Esophagus muscularis mucosa (tissue), 4 donors: ENCODE data around the gene NOMO2. TPM values are rescaled to one million over a fixed set of nuclear protein-coding genes. Genes with fewer than 3 reads are reported as not detected.
"Not testable (repeated sequence)": the region's sequence is repeated elsewhere in the genome, so short reads cannot be mapped to it uniquely, and the experiment has no call there.

ENCODE experiments used
- DNase-seq: peaks from one replicate; pipeline ENCODE4 v3.0.0-alpha.2; 2017; ENCODE audit errors: extremely low spot score
- H3K27ac ChIP-seq, 4 donors: fragments of 200-600 bp; sonication (generic); replicated peaks in 1 of 4; 1 replicate in 3 of 4; 2 replicates in 1 of 4; pipeline ENCODE4 v1.5.1; 2016 to 2019; ENCODE audit warnings: mild to moderate bottlenecking in 1 of 4
- H3K27me3 ChIP-seq, 4 donors: fragments of 200-600 bp; sonication (generic); one replicate each; pipeline versions ENCODE4 v1.5.1 to v1.6.0; 2016 to 2019
- H3K36me3 ChIP-seq, 4 donors: fragments of 200-600 bp; sonication (generic); one replicate each; pipeline ENCODE4 v1.5.1; 2016 to 2019
- H3K4me1 ChIP-seq, 4 donors: fragments of 200-600 bp; sonication (generic); one replicate each; pipeline ENCODE4 v1.5.1; 2016 to 2019
- H3K4me3 ChIP-seq, 4 donors: fragments of 200-600 bp; sonication (generic); 1 replicate in 2 of 4; 2 replicates in 2 of 4; pipeline ENCODE4 v1.5.1; 2016 to 2019; ENCODE audit warnings: mild to moderate bottlenecking in 4 of 4, moderate library complexity in 1 of 4
- H3K9me3 ChIP-seq, 4 donors: fragments of 200-600 bp; sonication (generic); 1 replicate in 3 of 4; 2 replicates in 1 of 4; pipeline ENCODE4 v1.5.1; 2016 to 2019
- WGBS: methylation state at CpG from one replicate; pipeline ENCODE4 v1.1.5; 2018; 5-methylcytosine and 5-hydroxymethylcytosine counted together
- intact Hi-C: fragments of 100-400 bp; cut with DNase I; formaldehyde crosslinking; loops from one replicate; pipeline ENCODE4 v1.15.1; 2023
- total RNA-seq, 4 donors: library from RNA; depleted of rRNA; stranded (reverse); fragments of >200 nt; gene quantifications; one replicate each; pipeline versions ENCODE4 v1.1.0 to v1.2.1, GENCODE V29; 2016

The NOMO2 gene
- total RNA-seq, 4 donors from 2014 or later = 50.4 to 91.6 (median 65.1) TPM

DNA sequence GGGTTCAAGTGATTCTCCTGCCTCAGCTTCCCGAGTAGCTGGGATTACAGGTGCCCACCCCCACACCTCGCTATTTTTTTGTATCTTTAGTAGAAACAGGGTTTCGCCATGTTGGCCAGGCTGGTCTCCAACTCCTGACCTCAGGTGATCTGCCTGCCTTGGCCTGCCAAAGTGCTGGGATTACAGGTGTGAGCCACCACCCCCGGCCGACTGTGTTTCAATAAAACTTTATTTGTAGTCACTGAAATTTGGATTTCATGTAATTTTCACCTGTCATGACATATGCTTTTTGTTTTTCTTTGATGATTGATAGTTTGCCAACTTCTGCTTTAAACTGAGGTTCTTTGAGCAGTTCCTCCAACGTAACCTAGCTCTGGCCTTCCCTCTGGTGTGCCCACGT is 12.0 kb upstream of the NOMO2 start:
- intact Hi-C loops, H3K27me3 ChIP-seq, H3K4me3 ChIP-seq, H3K27ac ChIP-seq, DNase-seq, H3K9me3 ChIP-seq, H3K36me3 ChIP-seq, H3K4me1 ChIP-seq: not testable (repeated sequence)
- WGBS = no CpG with 5 or more reads among the region's 7 CpGs

DNA sequence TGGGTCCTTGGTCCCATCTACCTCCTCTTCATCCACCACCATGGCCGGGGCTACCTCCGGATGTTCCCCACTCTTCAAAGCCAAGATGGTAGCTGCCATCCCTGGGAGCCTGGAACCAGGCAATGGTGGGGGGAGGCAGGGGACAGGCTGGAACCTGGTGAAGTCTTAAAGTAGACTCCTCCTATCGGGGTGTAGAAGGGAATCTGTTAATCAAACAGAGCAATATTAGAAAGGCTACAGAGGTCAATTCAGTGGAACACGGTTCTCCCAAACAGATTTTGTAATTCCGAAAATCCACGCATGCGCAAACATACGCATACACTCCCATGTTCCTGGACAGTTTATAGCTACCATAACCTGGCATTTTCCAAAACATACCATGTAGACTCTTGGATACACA is 11.1 kb upstream of the NOMO2 start:
- WGBS = 89% methylated on average over 5 of the region's 8 CpGs
- H3K36me3 ChIP-seq, H3K4me3 ChIP-seq, H3K27me3 ChIP-seq, H3K9me3 ChIP-seq, DNase-seq, H3K27ac ChIP-seq, intact Hi-C loops, H3K4me1 ChIP-seq: not testable (repeated sequence)

DNA sequence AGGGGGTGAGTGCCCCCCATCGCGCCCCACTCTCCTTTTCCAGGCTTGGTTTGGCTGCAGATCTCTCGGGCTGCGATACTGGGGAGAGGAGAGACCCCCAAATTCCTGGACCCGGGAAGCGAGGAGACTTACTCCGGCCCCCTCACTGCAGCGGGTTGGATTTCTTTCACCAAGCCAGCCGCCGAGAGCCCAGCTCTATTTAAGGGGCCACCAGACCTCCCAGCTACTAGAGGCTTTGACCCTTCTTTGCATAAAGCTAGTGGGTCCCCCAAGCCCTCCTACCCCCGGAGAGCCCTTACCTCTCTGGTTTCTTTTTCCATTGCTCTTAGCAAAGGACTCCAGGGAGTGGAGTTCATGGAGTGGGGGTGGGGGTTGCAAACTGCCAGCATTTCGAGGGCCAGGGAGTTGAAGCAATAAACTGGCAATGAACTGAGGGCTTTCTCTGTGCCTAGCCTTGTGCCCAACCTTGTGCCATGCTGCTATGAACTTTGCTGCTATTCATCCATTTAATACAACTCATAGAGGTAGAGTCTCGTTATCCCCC is 9.5 kb upstream of the NOMO2 start:
- H3K4me1 ChIP-seq, H3K36me3 ChIP-seq, H3K9me3 ChIP-seq, H3K27ac ChIP-seq, intact Hi-C loops, DNase-seq, H3K27me3 ChIP-seq: not testable (repeated sequence)
- WGBS = 0% methylated on average over 3 of the region's 13 CpGs
- peak overlapping the region in 3 of 4 donors; percentile 24 to 32 (median 25) for H3K4me3 ChIP-seq

DNA sequence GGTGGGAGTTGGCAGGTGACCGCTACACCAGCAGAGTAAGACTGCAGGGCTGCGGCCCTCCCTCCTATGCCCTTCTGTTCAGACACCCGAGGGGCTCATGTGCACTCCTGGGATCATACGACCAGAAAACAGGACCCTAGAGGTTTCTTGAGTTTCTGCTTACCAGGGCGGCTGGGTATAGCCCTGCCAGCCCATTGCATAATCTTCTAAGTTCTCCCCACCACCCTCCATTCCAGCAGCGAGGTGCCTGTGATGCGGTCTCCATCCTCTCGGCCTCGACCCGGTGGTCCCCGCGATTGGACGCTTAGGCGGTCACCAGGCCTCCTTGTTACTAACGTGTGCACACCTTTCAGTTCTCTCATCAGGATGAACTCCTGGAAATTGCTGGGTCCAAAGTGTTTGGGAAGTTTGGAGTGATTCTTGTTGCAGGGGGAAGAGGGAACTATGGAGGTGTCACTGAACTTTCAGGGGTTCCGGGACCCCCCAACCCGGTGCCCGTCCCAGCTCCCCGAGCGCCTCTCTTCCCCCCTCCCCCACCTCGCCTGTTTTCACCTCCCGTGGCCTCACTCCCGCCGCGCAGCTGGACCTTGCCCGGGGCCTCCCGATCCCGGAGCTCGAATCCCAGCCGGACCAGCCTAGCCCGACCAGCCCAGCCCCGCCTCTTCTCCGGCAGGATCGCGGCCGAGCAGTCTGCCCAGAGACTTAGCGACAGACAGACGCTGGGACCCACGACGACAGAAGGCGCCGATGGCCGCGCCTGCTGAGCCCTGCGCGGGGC is 8.8 kb upstream of the NOMO2 start:
- DNase-seq, intact Hi-C loops, H3K27ac ChIP-seq, H3K4me1 ChIP-seq, H3K9me3 ChIP-seq, H3K27me3 ChIP-seq, H3K36me3 ChIP-seq: not testable (repeated sequence)
- peak overlapping the region in 3 of 4 donors; percentile 24 to 45 (median 25) for H3K4me3 ChIP-seq
- WGBS = 14% methylated on average over 11 of the region's 46 CpGs

DNA sequence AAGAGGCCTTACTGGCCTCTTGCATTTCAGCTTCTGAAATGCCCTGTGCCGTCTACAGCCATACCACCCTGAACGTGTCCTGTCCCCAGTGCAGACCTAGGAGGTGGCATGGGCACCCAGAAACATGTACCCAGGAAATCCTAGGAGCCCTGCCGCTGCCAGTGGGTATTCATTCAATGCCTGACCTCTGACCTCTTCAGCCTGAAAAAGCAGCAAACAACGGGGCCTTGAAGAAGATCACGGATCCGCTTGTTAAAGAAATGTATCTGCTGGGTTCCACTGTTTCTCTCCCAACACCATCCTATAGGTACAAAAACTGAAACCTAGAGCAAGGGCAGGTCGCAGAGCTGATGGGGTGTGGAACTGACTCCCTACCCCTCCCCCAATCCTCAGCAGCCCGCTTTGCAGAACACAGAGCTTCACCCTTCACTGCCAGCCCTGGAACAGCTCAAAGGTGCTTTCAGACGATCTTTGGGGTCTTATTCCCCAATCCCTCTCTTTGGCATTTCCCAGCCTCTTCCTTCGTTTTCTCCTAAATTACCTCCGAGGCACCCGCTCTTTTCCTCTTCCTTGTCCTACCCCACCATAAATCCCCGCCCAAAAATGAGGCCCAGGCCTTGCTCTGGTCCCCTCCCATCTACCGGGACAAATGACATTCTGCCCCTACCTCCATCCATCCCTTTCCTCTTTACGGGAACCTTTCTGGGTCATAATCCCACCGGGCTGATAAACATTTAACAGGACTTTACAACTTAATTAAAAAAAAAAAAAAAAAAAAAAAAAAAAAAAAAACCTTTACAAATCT is 1.3 kb downstream of the NOMO2 start:
- H3K36me3 ChIP-seq, H3K27me3 ChIP-seq, H3K27ac ChIP-seq, intact Hi-C loops, DNase-seq, H3K9me3 ChIP-seq, H3K4me1 ChIP-seq: not testable (repeated sequence)
- H3K4me3 ChIP-seq = peak overlapping the region; percentile 59 to 71 (median 62)
- 39% methylated on average over 12 of the region's 16 CpGs for WGBS

DNA sequence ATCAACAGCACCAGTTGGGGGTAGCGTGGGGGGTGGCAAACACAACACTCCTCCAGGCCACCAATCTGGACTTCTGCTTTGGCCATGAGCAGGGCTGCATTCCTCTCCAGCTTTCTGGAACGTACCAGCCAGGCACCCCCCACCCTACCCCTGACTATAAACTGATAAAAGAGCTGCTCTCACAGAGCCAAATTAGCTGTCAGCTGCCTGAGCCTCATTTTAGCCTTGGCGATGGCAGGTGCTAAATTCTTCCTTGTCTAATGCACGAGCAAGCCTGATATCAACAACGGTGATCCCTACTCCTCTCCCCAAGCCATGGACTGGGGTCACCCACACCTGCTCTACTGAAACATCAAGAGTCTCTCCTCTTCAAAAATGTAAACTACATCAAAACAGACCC is 8.2 kb downstream of the NOMO2 start:
- H3K36me3 ChIP-seq = peaks cover 0 to 10% (median 0%) of the 10 kb centered on the region in 4 donors
- DNase-seq, H3K4me1 ChIP-seq, H3K9me3 ChIP-seq, H3K27me3 ChIP-seq, H3K4me3 ChIP-seq, H3K27ac ChIP-seq, intact Hi-C loops: not testable (repeated sequence)
- WGBS = no CpG with 5 or more reads among the region's 5 CpGs

DNA sequence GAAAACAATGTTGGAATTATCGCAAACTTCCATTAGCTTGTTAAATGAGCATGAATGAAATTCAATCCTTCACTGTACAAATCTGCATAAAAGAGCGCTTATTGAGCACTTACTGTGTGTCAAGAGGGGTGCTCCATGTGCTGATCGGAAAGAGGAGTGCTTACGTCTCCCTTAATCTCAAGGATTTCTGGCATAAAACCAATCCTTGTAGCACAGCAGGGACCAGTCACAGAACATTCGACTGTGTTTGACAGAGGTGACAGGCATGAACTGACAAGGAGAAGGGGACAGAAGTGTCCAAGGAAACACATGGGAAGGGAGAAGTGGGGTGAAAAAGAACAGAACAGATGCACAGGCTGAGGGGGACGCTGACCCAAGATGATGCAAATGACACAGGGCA is 14.5 kb downstream of the NOMO2 start:
- H3K4me3 ChIP-seq, H3K27ac ChIP-seq, H3K27me3 ChIP-seq, H3K9me3 ChIP-seq, H3K36me3 ChIP-seq, intact Hi-C loops, H3K4me1 ChIP-seq, DNase-seq: not testable (repeated sequence)
- 80% methylated on average over 4 of the region's 6 CpGs for WGBS

DNA sequence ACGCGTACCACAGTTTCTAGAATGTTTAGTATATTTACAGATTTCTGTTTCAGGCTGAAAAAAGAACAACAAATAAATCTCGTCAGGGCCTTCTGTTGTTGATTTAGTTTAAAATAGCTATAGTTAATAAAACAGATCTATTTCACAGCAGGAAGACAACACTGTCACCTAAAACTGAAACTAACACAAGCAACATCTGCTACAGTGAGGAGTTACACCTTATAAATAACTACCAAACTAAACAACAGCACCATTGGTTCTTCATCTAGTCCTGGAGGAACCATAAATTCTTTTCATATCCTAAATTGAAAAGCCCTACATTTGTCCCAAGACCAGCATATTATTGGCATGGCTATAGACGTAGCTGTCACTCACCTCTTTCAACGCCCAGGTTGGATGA is 15.0 kb downstream of the NOMO2 start:
- H3K4me3 ChIP-seq, H3K27me3 ChIP-seq, H3K27ac ChIP-seq, H3K36me3 ChIP-seq, intact Hi-C loops, H3K4me1 ChIP-seq, DNase-seq, H3K9me3 ChIP-seq: not testable (repeated sequence)
- no CpG with 5 or more reads among the region's 5 CpGs for WGBS

DNA sequence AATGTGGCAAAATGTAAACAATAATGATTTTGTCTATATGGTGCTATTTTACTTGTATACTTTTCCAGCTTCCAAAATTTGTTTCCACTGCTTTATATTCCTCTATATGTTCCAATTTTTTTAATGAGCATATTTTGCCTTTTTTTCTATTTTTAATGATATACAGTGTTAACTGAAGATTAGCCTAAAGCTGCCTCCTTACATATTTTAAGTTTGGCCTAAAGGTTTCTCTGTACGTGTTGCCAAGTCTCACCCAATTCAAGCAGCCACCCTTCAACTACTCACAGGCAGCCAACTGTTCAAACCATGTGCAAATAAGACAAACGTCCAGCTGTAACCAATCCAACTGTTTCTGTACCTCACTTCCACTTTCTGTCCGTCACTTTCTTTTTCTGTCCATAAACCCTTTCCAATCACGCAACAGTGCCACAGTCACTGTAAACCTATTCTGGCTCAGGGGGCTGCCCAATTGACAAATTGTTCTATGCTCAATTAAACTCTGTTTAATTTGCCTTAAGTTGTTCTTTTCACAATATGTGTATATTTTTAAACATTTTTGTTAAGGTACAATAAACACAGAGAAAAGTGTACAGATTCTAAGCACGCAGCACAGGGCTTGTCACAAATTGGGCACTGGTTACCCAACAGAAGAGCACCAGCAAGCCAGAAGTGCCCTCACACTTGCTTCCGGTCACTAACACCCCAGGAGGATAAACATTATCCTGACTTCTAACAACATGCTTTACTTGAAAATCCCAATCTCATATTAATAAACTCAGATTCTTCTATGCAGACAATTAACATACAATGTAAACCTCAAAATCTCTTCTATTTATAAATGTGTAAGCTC is 17.4 kb downstream of the NOMO2 start:
- H3K27ac ChIP-seq, DNase-seq, H3K27me3 ChIP-seq, H3K36me3 ChIP-seq, H3K4me3 ChIP-seq, H3K4me1 ChIP-seq, H3K9me3 ChIP-seq, intact Hi-C loops: not testable (repeated sequence)
- 35% methylated on average over 4 of the region's 6 CpGs for WGBS

DNA sequence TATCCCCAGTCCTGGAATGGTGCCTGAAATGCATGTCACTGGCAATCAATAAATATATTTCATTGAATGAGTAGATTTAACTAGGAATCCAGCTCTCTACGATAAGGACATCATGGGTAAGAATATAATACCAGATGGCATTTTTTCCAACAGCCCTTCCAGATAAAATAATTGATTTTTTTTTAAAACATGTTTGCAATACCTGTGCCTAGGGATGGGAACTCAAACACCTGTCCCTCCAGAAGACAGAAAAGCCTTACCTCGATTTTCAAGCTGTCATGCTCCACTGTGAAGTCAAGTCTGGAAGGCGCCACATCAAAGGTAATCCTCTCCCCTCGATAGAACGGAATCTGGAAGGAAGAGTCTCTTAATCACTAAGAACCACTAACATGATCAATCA is 20.0 kb downstream of the NOMO2 start:
- H3K9me3 ChIP-seq, H3K4me3 ChIP-seq, H3K27me3 ChIP-seq, intact Hi-C loops, H3K4me1 ChIP-seq, H3K27ac ChIP-seq, DNase-seq, H3K36me3 ChIP-seq: not testable (repeated sequence)
- WGBS = no CpG with 5 or more reads among the region's 5 CpGs
